ENCODE results near the gene NECAB3.
A peak's percentile ranks its signal among the peaks of the same experiment; 100 is the strongest.

GRCh38 chr20:33660035-33660684, 14.1 kb downstream of the NECAB3 start:
- TF ChIP-seq YEATS2 (CRISPR knock-in tag; IDR thresholded peaks at IDR 0.05; ENCODE audit: borderline replicate concordance): no peak
- no peak for TF ChIP-seq ZNF766 (CRISPR knock-in tag; IDR thresholded peaks at IDR 0.05; ENCODE audit: borderline replicate concordance)
- TF ChIP-seq, protein P1, sequence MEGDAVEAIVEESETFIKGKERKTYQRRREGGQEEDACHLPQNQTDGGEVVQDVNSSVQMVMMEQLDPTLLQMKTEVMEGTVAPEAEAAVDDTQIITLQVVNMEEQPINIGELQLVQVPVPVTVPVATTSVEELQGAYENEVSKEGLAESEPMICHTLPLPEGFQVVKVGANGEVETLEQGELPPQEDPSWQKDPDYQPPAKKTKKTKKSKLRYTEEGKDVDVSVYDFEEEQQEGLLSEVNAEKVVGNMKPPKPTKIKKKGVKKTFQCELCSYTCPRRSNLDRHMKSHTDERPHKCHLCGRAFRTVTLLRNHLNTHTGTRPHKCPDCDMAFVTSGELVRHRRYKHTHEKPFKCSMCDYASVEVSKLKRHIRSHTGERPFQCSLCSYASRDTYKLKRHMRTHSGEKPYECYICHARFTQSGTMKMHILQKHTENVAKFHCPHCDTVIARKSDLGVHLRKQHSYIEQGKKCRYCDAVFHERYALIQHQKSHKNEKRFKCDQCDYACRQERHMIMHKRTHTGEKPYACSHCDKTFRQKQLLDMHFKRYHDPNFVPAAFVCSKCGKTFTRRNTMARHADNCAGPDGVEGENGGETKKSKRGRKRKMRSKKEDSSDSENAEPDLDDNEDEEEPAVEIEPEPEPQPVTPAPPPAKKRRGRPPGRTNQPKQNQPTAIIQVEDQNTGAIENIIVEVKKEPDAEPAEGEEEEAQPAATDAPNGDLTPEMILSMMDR (CRISPR knock-in tag; IDR thresholded peaks at IDR 0.05): no peak
- TF ChIP-seq E2F1 (CRISPR knock-in tag; IDR thresholded peaks at IDR 0.05): no peak
- no peak for TF ChIP-seq TSC22D2 (CRISPR knock-in tag; IDR thresholded peaks at IDR 0.05; ENCODE audit: borderline replicate concordance)
- TF ChIP-seq ZBTB44 (CRISPR knock-in tag; IDR thresholded peaks at IDR 0.05): no peak
- TF ChIP-seq POLR2AphosphoS5 (IDR thresholded peaks at IDR 0.05; ENCODE audit: low read depth, low read length): 0 out of 2 replicates have a peak, but pooled peaks have one; percentile 34
- no peak for TF ChIP-seq BHLHE40 (IDR thresholded peaks at IDR 0.05; ENCODE audit: low read length)
- no peak for TF ChIP-seq ZFP1 (CRISPR knock-in tag; IDR thresholded peaks at IDR 0.05)
- TF ChIP-seq NRL (CRISPR knock-in tag; IDR thresholded peaks at IDR 0.05; ENCODE audit: borderline replicate concordance): no peak
- no peak for TF ChIP-seq CC2D1A (CRISPR knock-in tag; IDR thresholded peaks at IDR 0.05)
- no peak for TF ChIP-seq FOXJ3 (CRISPR knock-in tag; IDR thresholded peaks at IDR 0.05; ENCODE audit: borderline replicate concordance)
